UCSD-AML1 (cell line): ENCODE results near the gene TCP1.
"Not testable (repeated sequence)": the region's sequence is repeated elsewhere in the genome, so short reads cannot be mapped to it uniquely, and the experiment has no call there.

Experiments
- DNase-seq: peaks from one replicate; lab custom pipeline; 2025; ENCODE audit not compliant: unreplicated experiment; lab: John Stamatoyannopoulos, UW

The TCP1 gene

DNA sequence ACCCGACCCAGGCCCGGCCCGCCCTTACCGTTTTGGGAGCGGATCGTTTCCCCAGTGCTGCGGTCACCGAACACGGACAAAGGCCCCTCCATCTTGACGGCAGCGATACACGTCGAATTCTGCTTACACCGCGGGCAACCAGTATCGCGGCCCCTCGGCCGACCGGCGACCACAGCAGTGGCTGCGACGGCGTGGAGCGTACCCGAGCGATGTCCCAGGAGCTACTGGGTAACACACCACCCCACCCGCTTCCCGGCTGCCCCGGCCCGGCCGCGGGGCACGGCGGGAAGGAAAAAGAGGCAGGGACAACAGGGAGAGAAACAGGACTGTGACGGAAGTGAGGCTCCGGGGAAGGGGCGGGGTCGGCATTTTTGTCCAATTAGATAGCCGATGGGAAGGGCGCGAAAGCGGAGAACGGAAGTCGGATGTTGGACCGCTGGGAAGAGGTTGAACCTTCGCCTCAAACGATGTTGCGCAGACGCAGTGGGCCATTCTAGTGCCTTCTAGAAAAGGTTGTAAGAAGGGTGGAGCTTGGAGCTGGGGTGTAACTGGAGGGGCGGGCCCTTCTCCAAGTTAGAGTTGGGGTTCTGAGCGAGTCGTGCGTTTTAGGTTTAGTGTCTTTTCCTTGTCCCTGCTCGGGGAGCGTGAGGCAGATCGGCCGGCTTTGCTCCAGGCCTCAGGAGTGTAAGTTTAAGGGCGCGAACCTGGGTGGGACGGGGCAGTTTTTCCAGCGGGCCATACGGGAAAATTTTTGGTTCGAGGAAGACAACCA, at the start of gene TCP1:
TCP1 (minus strand) TSS at position 226 of the 772 bp plus-strand sequence; CDS start at position 92, 134 bp downstream.
- DNase-seq: peak; percentile 99

GRCh38 chr6:159838020-159838744, 48.8 kb upstream of the TCP1 start:
- DNase-seq: no peak

GRCh38 chr6:159837511-159837910, 48.1 kb upstream of the TCP1 start:
- DNase-seq: no peak

GRCh38 chr6:159836718-159837490, 47.5 kb upstream of the TCP1 start:
- DNase-seq: no peak

DNA sequence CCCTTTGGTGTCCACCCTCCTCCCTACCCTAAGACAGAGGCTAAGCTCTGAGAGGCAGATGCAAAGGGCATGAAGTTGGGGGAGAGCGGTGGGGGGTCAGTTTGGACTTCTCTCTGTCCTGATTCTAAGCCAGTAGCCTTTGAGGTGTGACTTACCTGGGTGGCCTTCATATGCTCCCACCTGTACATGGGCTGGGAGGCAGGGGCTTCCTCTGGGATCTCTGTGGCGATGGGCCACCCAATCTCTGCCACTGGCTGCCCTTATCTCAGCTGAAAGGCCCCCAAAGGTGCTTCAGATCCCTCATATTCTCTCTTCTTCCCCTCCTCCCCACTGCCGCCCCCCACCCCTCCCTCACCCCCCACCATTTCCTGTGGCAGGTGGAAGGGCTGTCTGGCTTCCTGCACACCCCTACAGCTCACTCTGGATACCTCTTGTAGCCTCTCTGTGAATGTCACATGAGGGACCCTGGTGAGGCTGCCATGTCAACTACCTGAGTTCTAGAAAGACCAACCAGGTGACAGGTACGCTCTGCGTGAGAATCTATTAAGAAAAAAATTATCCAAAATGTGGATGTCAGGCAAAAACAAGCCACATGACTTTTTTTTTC, 44.7 kb upstream of the TCP1 start:
- DNase-seq: no peak

DNA sequence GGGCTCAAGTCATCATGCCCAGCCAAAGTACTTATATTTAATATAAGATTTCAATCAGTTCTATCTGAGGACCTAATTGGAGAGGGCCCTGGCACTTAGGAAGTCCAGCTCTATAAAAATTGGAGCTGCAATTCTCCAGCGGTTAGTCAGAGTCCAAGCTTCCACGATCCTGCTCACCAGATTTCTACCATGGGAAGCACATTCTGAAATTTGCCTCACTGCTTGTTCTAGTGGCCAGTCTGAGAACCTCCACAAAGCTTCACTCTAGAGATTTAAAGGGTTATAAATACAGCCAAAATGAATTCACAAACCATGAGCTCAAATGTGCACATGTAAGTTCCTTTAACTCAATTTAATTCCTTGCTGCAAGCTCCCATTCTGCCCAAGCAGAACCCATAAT, 44.2 kb upstream of the TCP1 start:
- no peak for DNase-seq

DNA sequence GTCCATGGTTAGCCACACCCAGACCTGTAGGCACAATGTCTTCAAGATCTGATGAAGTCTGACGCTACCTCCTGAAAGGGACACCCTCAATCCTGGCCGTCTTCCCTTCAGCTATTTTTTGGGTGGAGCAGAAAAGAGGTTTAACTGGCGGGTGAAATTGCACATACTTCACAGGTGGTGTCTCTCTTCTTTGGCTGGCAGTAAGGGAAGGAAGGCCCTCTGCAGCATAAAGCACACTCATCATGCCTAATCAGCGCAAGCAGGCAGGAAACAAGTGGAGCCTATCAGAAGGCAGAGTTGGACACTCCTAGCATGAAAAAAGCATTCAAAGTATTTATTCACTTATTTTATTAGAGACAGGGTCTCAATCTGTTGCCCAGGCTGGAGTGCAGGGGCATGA, 43.5 kb upstream of the TCP1 start:
- DNase-seq: no peak

GRCh38 chr6:159831373-159831679, 41.9 kb upstream of the TCP1 start:
- no peak for DNase-seq

DNA sequence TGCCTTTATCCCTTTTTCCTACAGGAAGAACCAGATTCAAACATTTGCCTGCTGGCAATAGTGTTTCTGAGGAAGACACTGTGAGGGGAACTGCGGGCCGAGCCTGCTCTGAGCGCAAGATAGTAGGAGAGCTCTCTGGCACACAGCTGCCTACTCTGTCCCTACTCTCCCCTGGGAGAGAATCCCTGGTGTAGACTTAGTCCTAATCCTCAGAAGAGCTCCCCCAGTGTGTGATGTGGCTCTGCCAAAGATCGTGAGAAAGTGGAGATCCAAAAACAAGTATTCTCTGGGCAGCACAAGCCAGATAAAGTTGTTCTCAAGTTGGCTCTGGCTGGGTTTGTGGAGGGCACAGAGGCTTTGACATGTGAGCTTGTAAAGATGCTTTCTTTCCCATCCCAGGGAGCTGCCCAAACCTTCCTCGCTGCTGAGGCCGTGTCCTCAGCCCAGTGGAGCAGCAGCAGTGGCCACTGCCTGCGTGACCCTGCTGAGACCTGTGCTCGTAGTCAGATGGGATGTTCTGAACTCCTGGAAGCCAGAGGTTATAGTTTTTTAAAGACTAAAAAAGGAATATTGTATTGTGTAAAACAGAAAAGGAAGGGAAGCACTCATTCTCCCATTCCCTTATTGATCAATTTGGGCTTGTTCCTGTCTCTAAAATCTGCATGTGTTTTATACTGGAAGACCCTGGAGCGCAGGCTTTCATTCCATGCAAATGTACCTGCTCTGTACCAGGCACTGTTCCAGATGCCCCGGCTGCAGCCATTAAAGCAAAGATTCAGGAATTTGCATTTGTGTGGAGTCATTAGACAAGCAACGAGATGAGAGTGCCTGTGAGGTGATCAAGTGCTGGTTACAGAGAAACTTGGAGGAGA, 41.3 kb upstream of the TCP1 start:
- no peak for DNase-seq

GRCh38 chr6:159829526-159829925, 40.1 kb upstream of the TCP1 start:
- no peak for DNase-seq

DNA sequence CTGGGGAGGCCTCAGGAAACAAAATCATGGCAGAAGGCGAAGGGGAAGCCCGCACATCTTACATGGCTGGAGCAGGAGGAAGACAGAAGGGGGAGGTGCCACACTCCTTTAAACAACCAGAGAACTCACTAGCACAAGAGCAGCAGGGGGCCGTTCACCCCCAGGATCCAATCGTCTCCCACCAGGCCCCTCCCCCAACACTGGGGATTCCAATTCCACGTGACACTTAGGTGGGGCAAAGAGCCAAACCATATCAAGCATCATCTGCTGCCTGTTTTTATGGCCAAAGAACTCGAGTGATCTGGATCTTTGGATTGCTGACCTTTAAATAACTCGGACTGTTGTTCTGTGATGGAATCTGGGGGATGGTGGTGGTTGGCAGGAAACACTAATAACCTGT, 38.7 kb upstream of the TCP1 start:
- no peak for DNase-seq

DNA sequence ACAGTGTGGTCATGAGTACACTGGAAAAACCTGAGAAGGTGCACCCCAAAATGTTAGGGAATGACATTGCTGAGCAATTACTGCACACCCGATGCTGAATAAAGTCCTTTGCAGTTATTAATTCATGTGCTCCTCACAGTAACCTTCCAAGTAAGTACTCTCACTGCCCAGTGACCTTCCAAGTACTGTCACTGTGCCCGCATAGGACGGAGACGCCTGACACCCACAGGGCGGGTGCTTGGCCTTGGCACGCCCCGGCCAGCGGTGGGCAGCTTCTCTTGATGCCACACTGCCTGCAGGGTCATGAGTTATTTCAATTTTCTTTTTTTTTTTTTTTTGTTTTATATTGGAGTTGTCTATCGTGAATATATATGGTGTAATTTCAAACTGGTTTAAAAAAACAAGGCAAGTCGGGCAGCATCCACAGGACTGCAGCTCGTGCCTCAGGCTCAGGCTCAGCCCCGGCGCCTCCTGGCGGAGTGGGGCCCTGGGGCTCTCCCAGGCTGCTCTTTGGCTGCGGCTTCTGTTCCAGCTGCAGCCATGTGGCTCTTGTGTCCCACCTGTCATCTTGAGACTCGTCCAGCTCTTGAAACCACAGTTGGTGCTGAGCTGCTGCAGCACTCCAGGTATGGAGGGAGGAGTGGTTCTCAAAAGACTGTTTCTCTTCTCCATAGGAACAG, 37.7 kb upstream of the TCP1 start:
- DNase-seq: no peak

DNA sequence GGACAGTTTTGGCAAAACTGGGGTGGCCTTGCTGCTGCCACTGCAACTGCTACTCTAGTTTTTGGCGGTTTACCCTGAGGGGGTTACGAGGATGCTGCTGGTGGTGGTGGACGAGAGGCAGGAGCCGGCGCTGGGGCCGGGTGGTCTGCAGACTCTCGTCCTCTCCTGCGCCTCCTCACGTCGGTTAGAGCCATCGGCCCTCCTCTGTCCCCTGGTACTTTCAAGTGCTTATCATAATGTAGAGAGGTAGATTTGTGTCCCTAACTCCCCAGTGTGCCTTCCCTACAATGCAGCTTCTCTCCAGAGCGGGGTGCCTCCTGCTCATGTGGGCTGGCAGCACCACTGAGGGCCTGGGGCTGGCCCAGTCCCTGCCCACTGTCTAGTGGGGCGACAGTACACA, 36.6 kb upstream of the TCP1 start:
- DNase-seq: no peak

GRCh38 chr6:159824690-159825089, 35.3 kb upstream of the TCP1 start:
- not testable (repeated sequence) for DNase-seq

DNA sequence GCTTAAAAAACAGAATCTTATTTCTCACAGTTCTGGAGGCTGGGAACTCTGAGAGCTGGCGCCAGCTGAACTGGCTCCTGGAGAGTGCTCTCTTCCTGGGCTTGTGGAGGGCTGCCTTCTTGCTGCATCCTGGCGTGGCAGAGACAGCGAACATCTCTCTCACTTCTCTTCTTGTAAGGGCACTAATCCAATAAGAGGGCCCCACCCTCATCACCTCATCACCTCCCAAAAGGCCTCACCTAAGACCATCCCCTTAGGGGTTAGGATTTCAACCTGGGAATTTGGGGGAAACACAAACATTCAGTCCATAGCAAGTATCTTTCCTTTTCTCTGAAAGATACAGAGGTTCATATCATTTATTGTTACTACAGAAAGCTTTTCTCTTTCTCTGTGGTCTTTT, 34.6 kb upstream of the TCP1 start:
- DNase-seq: no peak

DNA sequence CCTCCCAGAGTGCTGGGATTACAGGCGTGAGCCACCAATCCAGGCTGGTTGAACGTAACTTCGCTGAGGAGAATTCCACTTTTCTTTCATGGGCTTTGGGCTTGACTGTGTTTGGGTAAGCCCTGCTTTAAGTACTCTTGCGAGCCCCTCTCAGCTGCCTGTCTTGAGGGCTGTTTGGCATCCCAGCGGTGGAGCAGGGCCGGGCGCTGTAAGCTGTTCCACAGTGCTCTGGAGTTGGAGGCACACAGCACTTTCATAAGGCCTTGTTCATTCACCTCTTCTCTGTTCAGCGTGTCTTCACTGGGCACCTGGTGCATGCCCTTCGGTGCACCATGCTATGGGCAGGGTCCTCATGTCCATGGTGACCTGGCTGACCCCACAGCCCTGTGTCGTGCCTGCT, 32.3 kb upstream of the TCP1 start:
- no peak for DNase-seq

GRCh38 chr6:159821122-159821521, 31.7 kb upstream of the TCP1 start:
- DNase-seq: peak; percentile 68

DNA sequence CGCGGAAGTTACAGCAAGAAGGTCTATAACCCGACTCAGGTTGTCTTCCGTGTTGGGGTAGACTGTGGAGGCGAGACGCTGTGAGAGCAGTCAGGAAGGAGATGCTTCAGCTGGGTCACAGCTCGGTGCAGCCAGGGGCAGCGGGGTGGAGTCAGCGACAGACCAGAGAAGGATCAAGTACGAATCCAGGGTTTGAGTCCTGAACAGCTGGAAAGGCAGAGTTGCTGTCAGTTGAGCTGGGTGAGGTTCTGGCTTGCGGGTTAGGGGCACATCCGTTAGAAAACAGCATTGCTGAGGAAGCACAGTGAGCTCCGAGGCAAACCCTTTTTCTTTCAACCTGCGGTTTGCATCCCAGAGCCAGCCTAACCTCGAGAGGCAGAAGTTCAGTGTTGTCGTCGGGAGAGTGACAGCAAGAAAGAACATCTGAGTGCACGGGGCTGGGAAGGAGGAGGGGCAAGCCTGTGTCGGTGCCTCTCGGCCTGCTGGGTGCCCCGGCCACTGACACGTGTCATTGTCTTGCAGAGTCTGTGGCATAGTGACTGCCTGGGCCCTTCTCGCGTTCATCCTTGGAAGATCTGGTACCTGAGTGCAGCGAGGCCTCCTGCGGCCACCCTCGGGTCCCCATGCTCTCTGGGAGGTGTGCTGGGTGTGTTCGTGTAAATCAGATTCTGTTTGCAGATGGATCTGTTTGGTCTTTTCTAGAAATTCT, 30.7 kb upstream of the TCP1 start:
- peak; percentile 84 for DNase-seq

GRCh38 chr6:159819098-159819497, 29.7 kb upstream of the TCP1 start:
- no peak for DNase-seq
